IMR-90 (cell line): ENCODE results near the gene DNAJB4. TPM values are rescaled to one million over a fixed set of nuclear protein-coding genes. Genes with fewer than 3 reads are reported as not detected.

Source experiments
- ATAC-seq: fragments of 200-7000 bp; cut with Tn5 transposase; 2 replicates; pipeline ENCODE4 v1.9.1; 2020; ENCODE audit warnings: low read depth, mild to moderate bottlenecking, moderate library complexity
- BruUV-seq: library from RNA; stranded (reverse); fragments of 400-500 nt; replicated peaks from 2 replicates; lab custom pipeline; 2021; lab: Mats Ljungman, UMichigan
- CTCF ChIA-PET: fragments of 300-600 bp; formaldehyde crosslinking; extraction: SDS; loops from one replicate; lab custom pipeline; 2021; ENCODE audit warnings: antibody characterized with exemption; lab: Yijun Ruan, JAX
- POLR2A ChIA-PET: fragments of 300-600 bp; sonication (Branson Sonifier 250); formaldehyde crosslinking; loops from one replicate; lab custom pipeline; 2022; ENCODE audit warnings: antibody characterized with exemption; ENCODE audit not compliant: unreplicated experiment; lab: Charles Lee
- DNase-seq: peaks from one replicate; pipeline ENCODE4 v3.0.0; 2013
- H2AFZ ChIP-seq: replicated peaks from 2 replicates; pipeline ENCODE3; 2013; ENCODE audit warnings: low read length, mild to moderate bottlenecking; ENCODE audit not compliant: poor library complexity
- H2AK5ac ChIP-seq: 2 replicates; pipeline ENCODE4 v1.6.1; 2013; ENCODE audit warnings: low read depth, low read length, inconsistent platforms
- H2AK9ac ChIP-seq: replicated peaks from 2 replicates; pipeline ENCODE3; 2013; ENCODE audit warnings: mild to moderate bottlenecking, low read depth, low read length, moderate library complexity; ENCODE audit not compliant: poor library complexity
- H2BK120ac ChIP-seq: 2 replicates; pipeline ENCODE4 v1.6.1; 2013; ENCODE audit warnings: low read depth, low read length, inconsistent platforms
- H2BK15ac ChIP-seq: 3 replicates; pipeline ENCODE4 v1.6.1; 2013; ENCODE audit warnings: low read depth, low read length, inconsistent platforms
- H2BK20ac ChIP-seq: 2 replicates; pipeline ENCODE4 v1.6.1; 2013; ENCODE audit warnings: low read depth, mild to moderate bottlenecking, inconsistent platforms, low read length, moderate library complexity
- H2BK5ac ChIP-seq: 2 replicates; pipeline ENCODE4 v1.6.1; 2013; ENCODE audit warnings: mild to moderate bottlenecking, low read depth, low read length, inconsistent platforms; ENCODE audit not compliant: poor library complexity, severe bottlenecking
- H3K14ac ChIP-seq: replicated peaks from 2 replicates; pipeline ENCODE4 v1.6.1; 2013; ENCODE audit warnings: low read depth, low read length, inconsistent platforms
- H3K18ac ChIP-seq: 2 replicates; pipeline ENCODE4 v1.6.1; 2013; ENCODE audit warnings: low read depth, low read length, control low read depth
- H3K23ac ChIP-seq: 2 replicates; pipeline ENCODE4 v1.6.1; 2013; ENCODE audit warnings: low read depth, low read length, inconsistent platforms
- H3K27ac ChIP-seq: 2 replicates; pipeline ENCODE4 v1.5.1; 2013; ENCODE audit warnings: mild to moderate bottlenecking, control low read depth, low read length; ENCODE audit not compliant: insufficient read depth
- H3K27me3 ChIP-seq: 2 replicates; pipeline ENCODE4 v1.6.1; 2013; ENCODE audit warnings: low read length; ENCODE audit not compliant: control insufficient read depth, insufficient read depth
- H3K36me3 ChIP-seq: 2 replicates; pipeline ENCODE4 v1.6.1; 2013; ENCODE audit warnings: low read length, mixed read lengths; ENCODE audit not compliant: control insufficient read depth, insufficient read depth
- H3K4ac ChIP-seq: 2 replicates; pipeline ENCODE4 v1.6.1; 2013; ENCODE audit warnings: low read depth, low read length, inconsistent platforms
- H3K4me1 ChIP-seq: 2 replicates; pipeline ENCODE4 v1.6.1; 2013; ENCODE audit warnings: low read length, mixed read lengths; ENCODE audit not compliant: control insufficient read depth, insufficient read depth
- H3K4me2 ChIP-seq: 2 replicates; pipeline ENCODE4 v1.6.1; 2013; ENCODE audit warnings: low read depth, mild to moderate bottlenecking, control low read depth, low read length, moderate library complexity
- H3K4me3 ChIP-seq: 2 replicates; pipeline ENCODE4 v1.5.1; 2013; ENCODE audit warnings: low read depth, mild to moderate bottlenecking, control low read depth, low read length, moderate library complexity; ENCODE audit not compliant: insufficient read depth
- H3K56ac ChIP-seq: 2 replicates; pipeline ENCODE4 v1.6.1; 2013; ENCODE audit warnings: low read length, inconsistent platforms; ENCODE audit not compliant: insufficient read depth; ENCODE audit errors: extremely low read depth
- H3K79me1 ChIP-seq, 2 experiments: 2 replicates each; pipeline ENCODE4 v1.6.1; 2013; ENCODE audit warnings: low read length in 2 of 2, inconsistent platforms in 1 of 2, low read depth in 1 of 2
- H3K9ac ChIP-seq: 2 replicates; pipeline ENCODE4 v1.6.1; 2013; ENCODE audit warnings: low read depth, low read length, control low read depth
- H3K9me1 ChIP-seq: 2 replicates; pipeline ENCODE4 v1.6.1; 2013; ENCODE audit warnings: low read length, inconsistent platforms; ENCODE audit not compliant: insufficient read depth
- H3K9me3 ChIP-seq: 2 replicates; pipeline ENCODE4 v1.6.1; 2013; ENCODE audit warnings: low read length; ENCODE audit not compliant: control insufficient read depth, insufficient read depth
- H4K20me1 ChIP-seq: 2 replicates; pipeline ENCODE4 v1.6.1; 2013; ENCODE audit warnings: low read length, inconsistent platforms; ENCODE audit not compliant: insufficient read depth
- H4K5ac ChIP-seq: 2 replicates; pipeline ENCODE4 v1.6.1; 2013; ENCODE audit warnings: mild to moderate bottlenecking, low read depth, low read length, control low read depth
- H4K8ac ChIP-seq, 2 experiments: 2 replicates each; pipeline ENCODE4 v1.6.1; 2013; ENCODE audit warnings: low read depth in 2 of 2, low read length in 2 of 2, control low read depth in 1 of 2, inconsistent platforms in 1 of 2
- H4K91ac ChIP-seq: 2 replicates; pipeline ENCODE4 v1.6.1; 2013; ENCODE audit warnings: low read depth, low read length, inconsistent platforms; ENCODE audit not compliant: insufficient read depth
- MXI1 ChIP-seq: IDR thresholded peaks from 2 replicates; pipeline ENCODE4 v1.6.1; 2012; ENCODE audit warnings: low read depth, mild to moderate bottlenecking, low read length, moderate library complexity, borderline replicate concordance
- RAD21 ChIP-seq: IDR thresholded peaks from 2 replicates; pipeline ENCODE4 v1.6.1; 2012; ENCODE audit warnings: low read length, improper control_type of control experiment
- RCOR1 ChIP-seq: IDR thresholded peaks from 2 replicates; pipeline ENCODE4 v1.6.1; 2012; ENCODE audit warnings: mild to moderate bottlenecking, low read length, improper control_type of control experiment; ENCODE audit not compliant: insufficient replicate concordance
- SMC3 ChIP-seq: fragments of 150-350 bp; IDR thresholded peaks from 2 replicates; pipeline ENCODE4 v1.6.1; 2016; ENCODE audit warnings: low read depth, mild to moderate bottlenecking, antibody characterized with exemption, low read length, moderate library complexity
- WGBS, 2 experiments: methylation state at CpG; one replicate each; pipeline versions ENCODE4 v1.1.5 to v1.1.7; 2013; ENCODE audit warnings: missing lambda C conversion rate in 2 of 2; ENCODE audit not compliant: insufficient read length in 1 of 2; ENCODE audit errors: extremely low coverage in 2 of 2; 5-methylcytosine and 5-hydroxymethylcytosine counted together
- dilution Hi-C: fragments of 300-500 bp; cut with HindIII; formaldehyde crosslinking; loops from one replicate; pipeline ENCODE4 v1.14.3; 2018; ENCODE audit warnings: low sequenced_read_pairs; ENCODE audit not compliant: unreplicated experiment
- in situ Hi-C: fragments of 300-500 bp; cut with MboI; formaldehyde crosslinking; loops from 3 replicates; pipeline ENCODE4 v1.14.3; 2019; ENCODE audit warnings: low sequenced_read_pairs, inconsistent platforms, mixed read lengths
- intact Hi-C: fragments of 100-400 bp; cut with micrococcal nuclease; formaldehyde crosslinking; loops from 2 replicates; pipeline ENCODE4 v1.10.0; 2022
- polyA plus RNA-seq, 3 experiments: library from polyadenylated mRNA; depleted of rRNA; stranded (reverse); fragments of >200 nt; gene quantifications; 2 replicates each; pipeline ENCODE4 v1.2.3, GENCODE V29; 2012; ENCODE audit warnings: low replicate concordance in 1 of 3
- total RNA-seq: library from RNA; depleted of rRNA; stranded (reverse); fragments of >200 nt; gene quantifications from 2 replicates; pipeline ENCODE4 v1.2.3, GENCODE V29; 2012
- TF ChIP-seq, protein P1 (sequence below): fragments of 150-350 bp; IDR thresholded peaks from 2 replicates; pipeline ENCODE4 v1.6.1; 2016; ENCODE audit warnings: low read depth, mild to moderate bottlenecking, low read length, moderate library complexity, borderline replicate concordance
- TF ChIP-seq, protein P2 (sequence below): fragments of 150-350 bp; IDR thresholded peaks from 2 replicates; pipeline ENCODE4 v1.6.1; 2017; ENCODE audit warnings: mild to moderate bottlenecking, antibody characterized with exemption, low read length, low read depth

The DNAJB4 gene
- total and polyA plus RNA-seq, 2 of the 4 experiments (the other 2 are of a cell fraction): 30.6 to 31.0 TPM

DNA sequence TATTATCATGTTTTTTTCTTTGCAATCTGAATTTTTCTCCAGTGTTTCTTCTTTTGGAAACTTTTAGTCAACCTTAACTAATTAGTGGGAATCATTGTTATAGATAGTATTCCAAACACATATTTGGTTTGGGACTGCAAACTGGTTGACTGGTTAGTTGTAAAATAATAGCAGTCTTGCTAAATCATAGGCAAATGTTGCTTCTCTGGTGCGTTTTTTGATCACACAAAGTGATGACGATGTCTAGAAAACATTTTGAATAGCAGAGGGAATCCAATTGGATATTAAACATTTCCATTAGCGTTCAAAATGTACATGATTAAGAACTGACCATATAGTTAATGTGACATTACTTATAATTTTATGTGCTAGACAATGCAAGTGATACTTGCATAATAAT is 4.5 kb downstream of the DNAJB4 start:
- no peaks in the 10 kb centered on the region for H3K27me3 ChIP-seq
- ChIA-PET POLR2A (no interaction called here), CTCF (interaction anchor here (0.5 kb wide), 1 partner anchor 1294 kb away, joined by 4 read pairs; no protein-coding TSS in a partner anchor)
- peaks cover 6% of the 10 kb centered on the region for H3K36me3 ChIP-seq
- ATAC-seq (no peak), DNase-seq (no peak)
- H2AK9ac ChIP-seq: no peak overlapping the region
- peak overlapping the region; percentile 8 for H2BK5ac ChIP-seq
- no peak overlapping the region for H3K14ac ChIP-seq
- no peak overlapping the region for H2BK120ac ChIP-seq
- peak overlapping the region; percentile 80 for H3K4me2 ChIP-seq
- no peak overlapping the region; the same call in 1 of the 2 replicates for H3K4me3 ChIP-seq
- H2AK5ac ChIP-seq: no peak overlapping the region
- no peak for TF ChIP-seq SMC3
- TF ChIP-seq, protein P1, sequence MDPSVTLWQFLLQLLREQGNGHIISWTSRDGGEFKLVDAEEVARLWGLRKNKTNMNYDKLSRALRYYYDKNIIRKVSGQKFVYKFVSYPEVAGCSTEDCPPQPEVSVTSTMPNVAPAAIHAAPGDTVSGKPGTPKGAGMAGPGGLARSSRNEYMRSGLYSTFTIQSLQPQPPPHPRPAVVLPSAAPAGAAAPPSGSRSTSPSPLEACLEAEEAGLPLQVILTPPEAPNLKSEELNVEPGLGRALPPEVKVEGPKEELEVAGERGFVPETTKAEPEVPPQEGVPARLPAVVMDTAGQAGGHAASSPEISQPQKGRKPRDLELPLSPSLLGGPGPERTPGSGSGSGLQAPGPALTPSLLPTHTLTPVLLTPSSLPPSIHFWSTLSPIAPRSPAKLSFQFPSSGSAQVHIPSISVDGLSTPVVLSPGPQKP: no peak
- TF ChIP-seq, protein P2, sequence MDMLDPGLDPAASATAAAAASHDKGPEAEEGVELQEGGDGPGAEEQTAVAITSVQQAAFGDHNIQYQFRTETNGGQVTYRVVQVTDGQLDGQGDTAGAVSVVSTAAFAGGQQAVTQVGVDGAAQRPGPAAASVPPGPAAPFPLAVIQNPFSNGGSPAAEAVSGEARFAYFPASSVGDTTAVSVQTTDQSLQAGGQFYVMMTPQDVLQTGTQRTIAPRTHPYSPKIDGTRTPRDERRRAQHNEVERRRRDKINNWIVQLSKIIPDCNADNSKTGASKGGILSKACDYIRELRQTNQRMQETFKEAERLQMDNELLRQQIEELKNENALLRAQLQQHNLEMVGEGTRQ: no peak
- TF ChIP-seq MXI1: no peak
- no peak for TF ChIP-seq RCOR1
- TF ChIP-seq RAD21: no peak
- no peak overlapping the region for H2AFZ ChIP-seq
- no peaks in the 10 kb centered on the region for H3K9me3 ChIP-seq
- H4K20me1 ChIP-seq: peaks cover 3% of the 10 kb centered on the region; the same call in 1 of the 2 replicates
- dilution Hi-C loops: no loop called here
- no CpG with 5 or more reads among the region's 3 CpGs for WGBS, 2 experiments
- no peak overlapping the region for H2BK15ac ChIP-seq
- no peak overlapping the region for H4K8ac ChIP-seq
- no peak overlapping the region for H2BK20ac ChIP-seq
- H3K4ac ChIP-seq: no peak overlapping the region
- H3K4me1 ChIP-seq: peaks cover 6% of the 10 kb centered on the region
- peaks cover 4 to 29% of the 10 kb centered on the region in 2 experiments; a peak in 2 of 4 replicates for H3K79me1 ChIP-seq
- H3K18ac ChIP-seq: no peak overlapping the region
- BruUV-seq: no TSS peak
- H3K56ac ChIP-seq: no peak overlapping the region
- no peaks in the 10 kb centered on the region for H3K9me1 ChIP-seq
- no peak overlapping the region for H3K27ac ChIP-seq
- in situ Hi-C loops: no loop called here
- H4K91ac ChIP-seq: no peak overlapping the region
- H3K23ac ChIP-seq: peak overlapping the region; percentile 69; the same call in 1 of the 2 replicates
- intact Hi-C loops: no loop called here
- H3K9ac ChIP-seq: no peak overlapping the region
- no peak overlapping the region for H4K5ac ChIP-seq
